H9 (cell line): ENCODE data around the gene PRAMEF12. TPM values are rescaled to one million over a fixed set of nuclear protein-coding genes. Genes with fewer than 3 reads are reported as not detected.
"Not testable (repeated sequence)": the region's sequence is repeated elsewhere in the genome, so short reads cannot be mapped to it uniquely, and the experiment has no call there.

Experiments used
- DNase-seq: peaks from one replicate; pipeline ENCODE4 v3.0.0-alpha.2; 2017
- H2AFZ ChIP-seq: one replicate; pipeline ENCODE4 v1.6.1; 2013; ENCODE audit warnings: mild to moderate bottlenecking, low read length, control low read depth, moderate library complexity
- H2AK5ac ChIP-seq: 2 replicates; pipeline ENCODE4 v1.6.1; 2013; ENCODE audit warnings: low read length, control low read depth, mixed read lengths; ENCODE audit not compliant: insufficient read length
- H2BK120ac ChIP-seq: one replicate; pipeline ENCODE4 v1.6.1; 2013; ENCODE audit warnings: low read depth, mild to moderate bottlenecking, low read length, control low read depth, inconsistent platforms; ENCODE audit not compliant: poor library complexity, severe bottlenecking
- H2BK12ac ChIP-seq: 2 replicates; pipeline ENCODE4 v1.6.1; 2013; ENCODE audit warnings: low read length, control low read depth, mixed read lengths, low read depth; ENCODE audit not compliant: insufficient read length
- H2BK15ac ChIP-seq: 2 replicates; pipeline ENCODE4 v1.6.1; 2013; ENCODE audit warnings: low read depth, low read length, control low read depth
- H2BK20ac ChIP-seq: one replicate; pipeline ENCODE4 v1.6.1; 2013; ENCODE audit warnings: low read depth, mild to moderate bottlenecking, low read length, control low read depth, inconsistent platforms; ENCODE audit not compliant: poor library complexity, severe bottlenecking
- H2BK5ac ChIP-seq: 2 replicates; pipeline ENCODE4 v1.6.1; 2013; ENCODE audit warnings: low read length, control low read depth, mixed read lengths; ENCODE audit not compliant: insufficient read length
- H3K14ac ChIP-seq: 2 replicates; pipeline ENCODE4 v1.6.1; 2013; ENCODE audit warnings: low read length, control low read depth; ENCODE audit not compliant: insufficient read depth
- H3K18ac ChIP-seq: 2 replicates; pipeline ENCODE4 v1.6.1; 2013; ENCODE audit warnings: low read depth, mild to moderate bottlenecking, mixed read lengths, low read length, control low read depth; ENCODE audit not compliant: insufficient read length
- H3K23ac ChIP-seq: 2 replicates; pipeline ENCODE4 v1.6.1; 2013; ENCODE audit warnings: low read length, control low read depth, mixed read lengths, low read depth; ENCODE audit not compliant: insufficient read length
- H3K23me2 ChIP-seq: 2 replicates; pipeline ENCODE4 v1.6.1; 2013; ENCODE audit warnings: low read depth, mild to moderate bottlenecking, mixed read lengths, low read length, control low read depth; ENCODE audit not compliant: insufficient read length, poor library complexity, severe bottlenecking
- H3K27ac ChIP-seq: 2 replicates; pipeline ENCODE4 v1.5.1; 2013; ENCODE audit warnings: low read length, control low read depth, mixed read lengths, low read depth; ENCODE audit not compliant: insufficient read length
- H3K27me3 ChIP-seq: 2 replicates; pipeline ENCODE4 v1.6.1; 2013; ENCODE audit warnings: low read length, control low read depth, inconsistent platforms; ENCODE audit not compliant: insufficient read depth
- H3K4ac ChIP-seq: 2 replicates; pipeline ENCODE4 v1.6.1; 2013; ENCODE audit warnings: low read depth, mild to moderate bottlenecking, control low read depth, inconsistent platforms, low read length, moderate library complexity
- H3K4me1 ChIP-seq: 2 replicates; pipeline ENCODE4 v1.6.1; 2013; ENCODE audit warnings: low read length, control low read depth, inconsistent platforms; ENCODE audit not compliant: insufficient read depth
- H3K4me2 ChIP-seq: 2 replicates; pipeline ENCODE4 v1.6.1; 2013; ENCODE audit warnings: low read length, control low read depth, mixed read lengths; ENCODE audit not compliant: insufficient read length, insufficient read depth
- H3K56ac ChIP-seq: 2 replicates; pipeline ENCODE4 v1.6.1; 2013; ENCODE audit warnings: low read depth, mild to moderate bottlenecking, mixed read lengths, low read length, control low read depth; ENCODE audit not compliant: insufficient read length
- H3K79me1 ChIP-seq: 2 replicates; pipeline ENCODE4 v1.6.1; 2013; ENCODE audit warnings: low read depth, mild to moderate bottlenecking, moderate library complexity, low read length, control low read depth, inconsistent platforms; ENCODE audit not compliant: insufficient read depth, poor library complexity, severe bottlenecking
- H3K79me2 ChIP-seq: 2 replicates; pipeline ENCODE4 v1.6.1; 2013; ENCODE audit warnings: low read length, control low read depth, inconsistent platforms; ENCODE audit not compliant: insufficient read depth
- H3K9ac ChIP-seq: 2 replicates; pipeline ENCODE4 v1.6.1; 2013; ENCODE audit warnings: low read length, control low read depth, mixed read lengths; ENCODE audit not compliant: insufficient read length; ENCODE audit errors: extremely low read depth
- H3K9me3 ChIP-seq: one replicate; pipeline ENCODE4 v1.6.1; 2013; ENCODE audit warnings: low read depth, low read length, inconsistent platforms; ENCODE audit not compliant: control insufficient read depth
- H3T11ph ChIP-seq: one replicate; pipeline ENCODE4 v1.6.1; 2013; ENCODE audit warnings: mild to moderate bottlenecking, low read length, control low read depth, inconsistent platforms
- H4K20me1 ChIP-seq: one replicate; pipeline ENCODE4 v1.6.1; 2013; ENCODE audit not compliant: control insufficient read depth, insufficient read length, insufficient read depth
- H4K5ac ChIP-seq: 2 replicates; pipeline ENCODE4 v1.6.1; 2013; ENCODE audit warnings: low read depth, mild to moderate bottlenecking, mixed read lengths, low read length, control low read depth; ENCODE audit not compliant: insufficient read length
- H4K8ac ChIP-seq: replicated peaks from 2 replicates; pipeline ENCODE4 v1.6.1; 2013; ENCODE audit warnings: low read length, control low read depth, mixed read lengths, low read depth; ENCODE audit not compliant: insufficient read length
- H4K91ac ChIP-seq: 2 replicates; pipeline ENCODE4 v1.6.1; 2013; ENCODE audit warnings: low read depth, mild to moderate bottlenecking, moderate library complexity, mixed read lengths, low read length, control low read depth; ENCODE audit not compliant: insufficient read length
- H3K27ac Mint-ChIP-seq, 3 experiments: 2 replicates in 2 of 3; 3 replicates in 1 of 3; pipeline ENCODE4 v1.8.0; 2020 to 2021; ENCODE audit warnings: mixed read lengths in 3 of 3, mild to moderate bottlenecking in 1 of 3, moderate library complexity in 1 of 3
- H3K27me3 Mint-ChIP-seq: 2 replicates; pipeline ENCODE4 v1.8.0; 2021; ENCODE audit warnings: low read depth, mild to moderate bottlenecking, moderate library complexity, mixed read lengths
- H3K36me3 Mint-ChIP-seq, 3 experiments: 2 replicates in 2 of 3; 3 replicates in 1 of 3; pipeline ENCODE4 v1.8.0; 2020 to 2021; ENCODE audit warnings: low read depth in 3 of 3, mixed read lengths in 3 of 3; ENCODE audit not compliant: insufficient read depth in 1 of 3
- H3K4me1 Mint-ChIP-seq, 2 experiments: 2 replicates each; pipeline ENCODE4 v1.8.0; 2020; ENCODE audit warnings: mixed read lengths in 2 of 2
- H3K4me3 Mint-ChIP-seq, 2 experiments: 2 replicates in 1 of 2; 3 replicates in 1 of 2; pipeline ENCODE4 v1.8.0; 2020 to 2021; ENCODE audit warnings: mild to moderate bottlenecking in 2 of 2, mixed read lengths in 2 of 2, moderate library complexity in 1 of 2
- H3K9me3 Mint-ChIP-seq, 2 experiments: 2 replicates in 1 of 2; 3 replicates in 1 of 2; pipeline ENCODE4 v1.8.0; 2020; ENCODE audit warnings: mild to moderate bottlenecking in 2 of 2, mixed read lengths in 2 of 2, moderate library complexity in 1 of 2
- WGBS: extraction: QIAGEN DNeasy Blood & Tissue Kit; methylation state at CpG from one replicate; pipeline ENCODE4 v1.1.7; 2013; ENCODE audit warnings: missing lambda C conversion rate, low lambda C conversion rate, mixed read lengths; ENCODE audit not compliant: insufficient read length; ENCODE audit errors: extremely low coverage; 5-methylcytosine and 5-hydroxymethylcytosine counted together
- total RNA-seq: library from RNA; stranded (reverse); gene quantifications from 2 replicates; pipeline ENCODE4 v1.2.1, GENCODE V29; 2021

Gene PRAMEF12
- total RNA-seq, 1 experiment from 2014 or later: not detected

DNA sequence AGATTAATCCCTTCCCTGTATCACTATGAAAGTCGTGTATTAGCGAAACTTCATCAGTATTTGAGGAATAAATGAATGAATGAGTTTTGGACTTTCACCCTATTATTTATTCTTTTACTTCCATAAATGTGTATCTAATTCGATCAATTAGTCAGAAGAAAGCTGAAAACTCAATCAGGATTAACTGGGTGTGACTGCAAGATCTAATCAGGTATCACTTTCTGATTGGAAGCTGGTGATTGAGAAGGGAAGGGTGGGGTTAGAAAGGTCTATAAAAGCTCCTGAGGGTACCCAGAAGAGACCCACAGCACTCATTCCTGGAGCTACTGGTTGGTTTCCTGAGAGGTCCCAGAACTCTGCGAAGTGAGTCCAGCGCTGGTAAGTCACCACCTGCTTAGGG, 17.6 kb downstream of the PRAMEF12 start, which contains the start of gene PRAMEF1:
TSS of gene PRAMEF1 (plus strand) at position 301 of the 400 bp plus-strand sequence. CDS start 1,831 bp downstream, outside the sequence.
- peaks cover 41 to 54% of the 10 kb centered on the region in 2 experiments for H3K9me3 Mint-ChIP-seq
- not testable (repeated sequence) for H3K79me2 ChIP-seq, H3K9ac ChIP-seq, H2AFZ ChIP-seq, H3K18ac ChIP-seq, H3K9me3 ChIP-seq, H2AK5ac ChIP-seq, H3K4me3 Mint-ChIP-seq, H3K23me2 ChIP-seq, H3T11ph ChIP-seq, H3K27ac ChIP-seq, H3K27me3 Mint-ChIP-seq, H3K4ac ChIP-seq, H3K27me3 ChIP-seq, H2BK5ac ChIP-seq, H2BK20ac ChIP-seq, H3K23ac ChIP-seq, DNase-seq, H4K5ac ChIP-seq, H4K91ac ChIP-seq, H3K79me1 ChIP-seq, H2BK12ac ChIP-seq, H3K4me1 ChIP-seq, H2BK15ac ChIP-seq, H3K36me3 Mint-ChIP-seq, H3K27ac Mint-ChIP-seq, H4K20me1 ChIP-seq, H3K4me1 Mint-ChIP-seq, H3K14ac ChIP-seq, H4K8ac ChIP-seq, H2BK120ac ChIP-seq, H3K56ac ChIP-seq, H3K4me2 ChIP-seq
- WGBS: no CpG with 5 or more reads among the region's 5 CpGs
